Dedifferentiated amniotic fluid mesenchymal stem cell (primary cell): ENCODE data around the gene RARS2.
A peak's percentile ranks its signal among the peaks of the same experiment; 100 is the strongest.
"Not testable (repeated sequence)": the region's sequence is repeated elsewhere in the genome, so short reads cannot be mapped to it uniquely, and the experiment has no call there.

Experiments used
- DNase-seq: peaks from one replicate; pipeline ENCODE4 v3.0.0-alpha.2; 2016; ENCODE audit errors: extremely low spot score

Gene RARS2

DNA sequence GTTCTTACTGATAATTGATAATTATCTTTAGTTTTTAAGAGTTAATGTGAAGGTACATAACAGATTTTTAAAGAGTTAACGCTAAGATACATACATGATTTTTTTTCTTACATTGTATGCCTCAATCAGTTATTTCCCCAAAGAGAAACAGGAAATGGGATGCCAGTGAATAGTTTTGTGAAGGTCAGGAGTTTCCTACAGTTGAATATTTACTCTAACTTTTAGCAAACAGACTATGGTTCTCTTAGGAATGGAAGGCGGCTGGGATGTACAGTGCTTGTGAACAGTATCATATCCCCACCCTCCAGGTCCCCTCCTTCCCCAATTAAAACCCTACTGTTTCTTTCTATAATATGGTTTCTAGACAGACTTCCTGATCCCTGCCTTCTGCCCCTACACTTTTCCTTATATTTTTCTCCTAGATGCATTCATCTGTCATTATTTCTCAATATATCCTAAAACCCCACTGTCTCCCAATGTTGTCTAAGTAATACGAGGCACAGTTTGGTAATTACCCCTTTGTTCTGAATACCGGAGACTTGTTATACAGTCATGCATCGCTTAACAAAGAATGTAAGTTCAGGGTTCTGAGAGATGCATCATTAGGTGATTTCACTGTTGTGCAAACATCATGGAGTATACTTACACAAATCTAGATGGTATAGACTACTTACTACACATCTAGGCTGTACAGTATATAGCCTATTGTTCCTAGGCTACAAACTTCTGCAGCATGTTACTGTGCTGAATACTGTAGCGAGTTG is 87.8 kb downstream of the RARS2 start:
- no peak for DNase-seq

DNA sequence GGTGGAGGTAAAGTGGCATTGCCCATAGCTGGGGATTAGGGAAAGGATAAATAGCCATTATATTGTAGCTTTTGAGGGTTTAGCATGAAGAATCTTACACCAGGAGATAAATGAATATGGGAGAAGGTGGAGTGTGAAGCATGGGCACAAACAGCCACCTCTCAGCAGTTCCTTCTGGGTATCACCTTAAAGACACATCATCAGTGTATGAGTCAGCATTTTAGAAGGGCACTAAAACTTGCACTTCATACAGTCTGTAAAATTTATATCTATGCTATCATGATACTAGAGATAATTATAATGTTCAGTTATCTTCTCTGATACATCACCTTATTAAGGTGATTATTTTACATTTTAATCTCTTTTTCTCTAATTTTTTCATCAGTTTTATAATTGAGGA is 91.7 kb downstream of the RARS2 start:
- DNase-seq, result no peak

DNA sequence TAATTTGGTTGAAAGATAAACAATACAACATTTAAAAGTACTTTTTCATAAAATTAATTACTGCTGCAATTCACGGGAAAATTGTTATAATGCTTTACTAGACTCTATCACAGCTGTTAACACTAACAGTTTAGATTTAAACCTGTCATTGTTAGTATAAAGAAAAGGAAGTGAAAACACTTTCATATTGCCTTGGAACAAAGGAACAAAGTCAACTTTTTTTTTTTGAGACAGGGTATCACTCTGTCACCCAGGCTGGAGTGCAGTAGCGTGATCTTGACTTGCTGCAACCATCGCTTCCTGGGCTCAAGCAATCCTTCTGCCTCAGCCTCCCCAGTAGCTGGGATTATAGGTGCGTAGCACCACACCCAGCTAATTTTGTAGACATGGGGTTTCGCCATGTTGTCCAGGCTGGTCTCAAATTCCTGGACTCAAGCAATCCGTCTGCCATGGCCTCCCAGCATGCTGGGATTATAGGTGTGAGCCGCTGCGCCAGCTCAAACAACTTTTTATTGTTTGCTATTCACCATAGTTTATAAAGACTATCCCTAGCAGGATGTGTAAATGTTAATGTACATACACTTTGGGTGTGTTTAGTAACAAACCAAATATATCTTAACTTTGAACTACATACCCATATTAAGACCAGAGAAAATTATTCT is 94.9 kb downstream of the RARS2 start:
- no peak for DNase-seq

- DNase-seq, result not testable (repeated sequence)
These were observed 100.5 kb downstream of the RARS2 start for GRCh38 chr6:87489326-87489725.

DNA sequence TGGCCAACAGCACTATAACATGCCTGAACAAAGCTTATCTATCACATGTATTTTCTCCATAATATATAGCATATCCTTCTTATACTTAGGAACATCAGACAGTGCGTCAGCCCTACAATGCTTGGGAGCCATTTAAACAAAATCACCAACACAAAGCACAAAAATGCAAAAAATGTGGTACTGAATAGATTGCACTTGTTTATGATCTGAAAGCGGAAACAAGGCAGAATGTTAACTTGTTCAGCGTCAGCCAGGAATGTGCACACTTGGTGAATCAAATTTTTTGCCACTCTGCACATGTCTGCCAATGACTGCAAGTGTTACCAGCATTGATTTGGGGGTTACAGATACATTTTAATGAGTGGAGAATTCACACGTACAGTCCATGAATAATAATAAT is 102.2 kb downstream of the RARS2 start:
- DNase-seq, result no peak

- DNase-seq, result no peak
These were observed 105.3 kb downstream of the RARS2 start for GRCh38 chr6:87484491-87484890.

DNA sequence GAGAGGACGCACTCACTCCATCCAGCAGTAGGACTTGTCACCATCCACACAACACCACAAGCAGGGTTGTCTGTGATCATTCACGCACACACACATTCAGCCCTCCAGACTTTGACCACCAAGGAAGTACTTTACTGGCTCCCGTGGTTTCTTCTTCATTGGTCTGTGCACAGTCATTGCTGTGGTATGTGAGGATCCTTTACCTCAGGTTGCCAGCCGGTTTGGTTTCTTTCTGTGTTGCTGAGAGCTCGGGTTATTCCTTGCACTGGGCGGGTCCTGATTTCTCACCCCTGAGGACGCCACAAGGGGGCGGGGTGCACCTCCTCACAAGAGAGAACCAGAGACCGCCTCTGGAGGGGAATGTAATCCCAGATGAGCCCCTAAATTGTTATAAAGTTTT is 105.9 kb downstream of the RARS2 start:
- no peak for DNase-seq

- no peak for DNase-seq
These were observed 107.4 kb downstream of the RARS2 start for GRCh38 chr6:87482366-87482765.

DNA sequence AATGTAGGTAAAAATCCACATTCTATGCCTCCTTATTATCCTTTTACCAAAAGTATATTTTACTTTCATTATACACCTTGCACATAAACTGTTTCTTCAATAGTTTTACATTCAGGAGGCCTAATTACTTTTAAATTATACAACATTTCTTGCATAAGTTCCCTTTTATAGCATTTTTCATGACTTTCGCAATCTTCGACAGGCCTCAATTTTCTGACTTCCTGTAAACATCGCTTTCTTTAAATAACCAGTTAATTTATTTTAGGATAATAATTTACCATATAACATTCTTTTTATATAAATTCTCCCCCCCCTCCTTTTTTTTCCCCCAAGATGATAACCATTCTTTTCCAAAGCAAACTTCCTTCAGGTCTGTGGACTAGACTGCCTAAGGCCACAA is 107.9 kb downstream of the RARS2 start:
- no peak for DNase-seq

GRCh38 chr6:87473419-87473903 is 116.3 kb downstream of the RARS2 start:
- peak; percentile 47 for DNase-seq

DNA sequence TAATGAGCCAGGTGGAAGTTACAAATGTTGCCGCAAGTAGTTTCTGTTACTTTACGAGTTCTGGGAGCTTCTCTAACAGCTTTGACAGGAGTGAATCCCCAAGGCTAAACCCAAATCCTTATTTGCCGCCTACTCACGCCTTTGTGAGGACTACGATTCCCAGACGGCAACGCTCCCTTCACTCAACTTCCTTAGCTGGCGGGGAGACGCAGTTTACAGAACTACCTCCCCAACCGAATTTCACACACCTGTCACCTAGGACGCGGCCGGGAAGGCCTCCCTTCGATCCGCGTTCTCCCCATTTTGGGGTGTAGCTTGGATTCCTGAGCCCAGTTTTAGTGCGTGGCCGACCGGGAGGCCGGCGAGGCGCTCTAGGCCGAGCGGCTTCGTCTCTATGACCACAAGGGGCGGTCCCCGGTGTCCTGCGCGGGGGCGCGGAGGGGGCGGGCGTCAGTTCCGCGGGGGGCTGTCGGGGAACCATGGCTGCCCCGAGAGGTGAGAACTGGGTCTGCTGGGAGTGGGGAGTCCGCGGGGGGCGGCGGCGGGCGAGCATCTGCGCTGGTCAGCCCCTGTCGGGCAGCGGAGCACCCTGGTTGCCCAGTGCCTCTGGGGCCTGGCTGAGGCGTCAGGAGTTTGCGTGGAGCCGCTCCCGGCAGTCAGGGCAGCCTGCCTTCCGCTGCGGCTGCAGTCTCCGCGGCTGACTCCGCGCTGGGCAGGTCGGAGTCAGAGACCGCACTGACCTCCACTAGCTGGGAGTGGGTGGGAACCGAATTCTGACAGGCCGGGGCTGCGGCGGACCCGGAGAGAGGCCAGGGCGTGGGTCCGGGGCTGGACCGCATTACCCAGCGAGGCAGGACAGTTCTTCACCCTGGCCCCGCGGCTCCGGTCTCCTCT is 117.0 kb downstream of the RARS2 start, which contains the start of gene SLC35A1:
Gene SLC35A1 (plus strand): TSS at position 450 of the 894 bp plus-strand sequence. CDS start 30 bp downstream, at position 480.
- DNase-seq, result peak; percentile 60

DNA sequence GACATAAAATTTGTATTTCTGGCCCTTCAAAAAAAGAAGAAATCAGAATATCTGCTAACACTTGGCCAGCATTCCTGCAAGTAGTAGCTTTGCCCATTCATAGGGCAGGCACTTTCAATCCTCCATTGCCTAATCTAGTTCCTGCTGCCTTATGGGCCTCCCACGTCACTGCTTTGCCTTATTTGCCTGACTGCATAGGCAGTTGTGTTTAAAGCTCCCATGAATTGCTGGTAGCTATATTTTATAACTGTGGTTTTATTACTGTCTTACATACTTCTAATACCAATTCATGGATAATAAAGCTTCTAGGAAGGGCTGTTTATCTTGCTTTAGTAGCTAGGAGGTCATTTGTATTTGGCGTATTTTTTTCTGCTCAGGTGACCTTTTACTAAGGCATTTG is 124.7 kb downstream of the RARS2 start:
- no peak for DNase-seq
